GM23338 (cell line): Measurements from ENCODE around the gene SPATS2.

ENCODE experiments used
- CREB1 ChIP-seq: fragments of 250-450 bp; sonication (Bioruptor Pico); IDR thresholded peaks from 2 replicates; pipeline ENCODE4 v1.5.0; 2020; ENCODE audit warnings: low read depth, mild to moderate bottlenecking, moderate library complexity
- EZH2 ChIP-seq: fragments of 200-600 bp; sonication (generic); IDR thresholded peaks from one replicate; pipeline ENCODE4 v1.8.0; 2017; ENCODE audit warnings: antibody characterized with exemption, mild to moderate bottlenecking, low read depth; ENCODE audit not compliant: unreplicated experiment
- EZH2phosphoT487 ChIP-seq: fragments of 200-600 bp; sonication (generic); IDR thresholded peaks from one replicate; pipeline ENCODE4 v1.8.1; 2018; ENCODE audit warnings: antibody characterized with exemption; ENCODE audit not compliant: unreplicated experiment
- JUNB ChIP-seq: IDR thresholded peaks from one replicate; pipeline ENCODE4 v1.6.1; 2016; ENCODE audit warnings: antibody characterized with exemption; ENCODE audit not compliant: unreplicated experiment
- NANOG ChIP-seq: IDR thresholded peaks from 2 replicates; pipeline ENCODE4 v1.6.1; 2016; ENCODE audit warnings: antibody characterized with exemption, borderline replicate concordance
- POLR2AphosphoS5 ChIP-seq: IDR thresholded peaks from 2 replicates; pipeline ENCODE4 v1.6.1; 2016; ENCODE audit warnings: antibody characterized with exemption, low read depth
- STAT1 ChIP-seq: IDR thresholded peaks from one replicate; pipeline ENCODE4 v1.6.1; 2016; ENCODE audit warnings: antibody characterized with exemption; ENCODE audit not compliant: unreplicated experiment
- ZNF114 ChIP-seq: fragments of 250-450 bp; sonication (Bioruptor Pico); IDR thresholded peaks from 2 replicates; pipeline ENCODE4 v1.5.0; 2020; ENCODE audit warnings: mild to moderate bottlenecking, moderate library complexity
- ZNF331 ChIP-seq: fragments of 250-450 bp; sonication (Bioruptor Pico); IDR thresholded peaks from 2 replicates; pipeline ENCODE4 v1.5.0; 2020; ENCODE audit warnings: low read depth, mild to moderate bottlenecking, moderate library complexity
- TF ChIP-seq, protein P1 (sequence below), 2 experiments: fragments of 200-600 bp in 1 of 2; sonication (generic) in 1 of 2; conservative IDR thresholded peaks; 2 replicates each; pipeline versions ENCODE4 v1.5.1 to v1.6.1; 2016 to 2017; ENCODE audit warnings: antibody characterized with exemption in 2 of 2, low read depth in 2 of 2, mild to moderate bottlenecking in 2 of 2, moderate library complexity in 1 of 2
- TF ChIP-seq, protein P2 (sequence below): IDR thresholded peaks from one replicate; pipeline ENCODE4 v1.6.1; 2018; ENCODE audit warnings: antibody characterized with exemption; ENCODE audit not compliant: unreplicated experiment
- TF ChIP-seq, protein P3 (sequence below): IDR thresholded peaks from 2 replicates; pipeline ENCODE4 v1.6.1; 2016; ENCODE audit warnings: antibody characterized with exemption

DNA sequence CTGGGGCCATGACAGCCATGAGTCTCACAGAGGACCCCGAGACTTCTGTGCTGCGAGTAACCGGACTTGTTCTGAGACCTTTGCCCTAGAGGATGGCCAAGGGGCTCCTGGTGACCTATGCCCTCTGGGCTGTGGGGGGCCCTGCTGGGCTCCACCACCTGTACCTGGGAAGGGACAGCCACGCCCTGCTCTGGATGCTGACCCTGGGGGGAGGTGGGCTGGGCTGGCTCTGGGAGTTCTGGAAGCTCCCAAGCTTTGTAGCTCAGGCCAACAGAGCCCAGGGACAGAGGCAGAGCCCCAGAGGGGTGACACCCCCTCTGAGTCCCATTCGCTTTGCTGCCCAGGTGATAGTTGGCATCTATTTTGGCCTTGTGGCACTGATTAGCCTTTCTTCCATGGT is 18.5 kb upstream of the SPATS2 start:
- TF ChIP-seq, protein P1, sequence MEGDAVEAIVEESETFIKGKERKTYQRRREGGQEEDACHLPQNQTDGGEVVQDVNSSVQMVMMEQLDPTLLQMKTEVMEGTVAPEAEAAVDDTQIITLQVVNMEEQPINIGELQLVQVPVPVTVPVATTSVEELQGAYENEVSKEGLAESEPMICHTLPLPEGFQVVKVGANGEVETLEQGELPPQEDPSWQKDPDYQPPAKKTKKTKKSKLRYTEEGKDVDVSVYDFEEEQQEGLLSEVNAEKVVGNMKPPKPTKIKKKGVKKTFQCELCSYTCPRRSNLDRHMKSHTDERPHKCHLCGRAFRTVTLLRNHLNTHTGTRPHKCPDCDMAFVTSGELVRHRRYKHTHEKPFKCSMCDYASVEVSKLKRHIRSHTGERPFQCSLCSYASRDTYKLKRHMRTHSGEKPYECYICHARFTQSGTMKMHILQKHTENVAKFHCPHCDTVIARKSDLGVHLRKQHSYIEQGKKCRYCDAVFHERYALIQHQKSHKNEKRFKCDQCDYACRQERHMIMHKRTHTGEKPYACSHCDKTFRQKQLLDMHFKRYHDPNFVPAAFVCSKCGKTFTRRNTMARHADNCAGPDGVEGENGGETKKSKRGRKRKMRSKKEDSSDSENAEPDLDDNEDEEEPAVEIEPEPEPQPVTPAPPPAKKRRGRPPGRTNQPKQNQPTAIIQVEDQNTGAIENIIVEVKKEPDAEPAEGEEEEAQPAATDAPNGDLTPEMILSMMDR (conservative IDR thresholded peaks at IDR 0.05; ENCODE audit: low read depth in 2 of 2) = no peak
- TF ChIP-seq POLR2AphosphoS5 (no peak), CREB1 (no peak), EZH2 (no peak), EZH2phosphoT487 (no peak), ZNF114 (no peak), JUNB (no peak), STAT1 (no peak), ZNF331 (no peak), NANOG (no peak)
- TF ChIP-seq, protein P2, sequence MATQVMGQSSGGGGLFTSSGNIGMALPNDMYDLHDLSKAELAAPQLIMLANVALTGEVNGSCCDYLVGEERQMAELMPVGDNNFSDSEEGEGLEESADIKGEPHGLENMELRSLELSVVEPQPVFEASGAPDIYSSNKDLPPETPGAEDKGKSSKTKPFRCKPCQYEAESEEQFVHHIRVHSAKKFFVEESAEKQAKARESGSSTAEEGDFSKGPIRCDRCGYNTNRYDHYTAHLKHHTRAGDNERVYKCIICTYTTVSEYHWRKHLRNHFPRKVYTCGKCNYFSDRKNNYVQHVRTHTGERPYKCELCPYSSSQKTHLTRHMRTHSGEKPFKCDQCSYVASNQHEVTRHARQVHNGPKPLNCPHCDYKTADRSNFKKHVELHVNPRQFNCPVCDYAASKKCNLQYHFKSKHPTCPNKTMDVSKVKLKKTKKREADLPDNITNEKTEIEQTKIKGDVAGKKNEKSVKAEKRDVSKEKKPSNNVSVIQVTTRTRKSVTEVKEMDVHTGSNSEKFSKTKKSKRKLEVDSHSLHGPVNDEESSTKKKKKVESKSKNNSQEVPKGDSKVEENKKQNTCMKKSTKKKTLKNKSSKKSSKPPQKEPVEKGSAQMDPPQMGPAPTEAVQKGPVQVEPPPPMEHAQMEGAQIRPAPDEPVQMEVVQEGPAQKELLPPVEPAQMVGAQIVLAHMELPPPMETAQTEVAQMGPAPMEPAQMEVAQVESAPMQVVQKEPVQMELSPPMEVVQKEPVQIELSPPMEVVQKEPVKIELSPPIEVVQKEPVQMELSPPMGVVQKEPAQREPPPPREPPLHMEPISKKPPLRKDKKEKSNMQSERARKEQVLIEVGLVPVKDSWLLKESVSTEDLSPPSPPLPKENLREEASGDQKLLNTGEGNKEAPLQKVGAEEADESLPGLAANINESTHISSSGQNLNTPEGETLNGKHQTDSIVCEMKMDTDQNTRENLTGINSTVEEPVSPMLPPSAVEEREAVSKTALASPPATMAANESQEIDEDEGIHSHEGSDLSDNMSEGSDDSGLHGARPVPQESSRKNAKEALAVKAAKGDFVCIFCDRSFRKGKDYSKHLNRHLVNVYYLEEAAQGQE = no peak
- TF ChIP-seq, protein P3, sequence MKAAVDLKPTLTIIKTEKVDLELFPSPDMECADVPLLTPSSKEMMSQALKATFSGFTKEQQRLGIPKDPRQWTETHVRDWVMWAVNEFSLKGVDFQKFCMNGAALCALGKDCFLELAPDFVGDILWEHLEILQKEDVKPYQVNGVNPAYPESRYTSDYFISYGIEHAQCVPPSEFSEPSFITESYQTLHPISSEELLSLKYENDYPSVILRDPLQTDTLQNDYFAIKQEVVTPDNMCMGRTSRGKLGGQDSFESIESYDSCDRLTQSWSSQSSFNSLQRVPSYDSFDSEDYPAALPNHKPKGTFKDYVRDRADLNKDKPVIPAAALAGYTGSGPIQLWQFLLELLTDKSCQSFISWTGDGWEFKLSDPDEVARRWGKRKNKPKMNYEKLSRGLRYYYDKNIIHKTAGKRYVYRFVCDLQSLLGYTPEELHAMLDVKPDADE = no peak
